Karpas-422 (cell line): ENCODE measurements around the gene PCDH9. TPM values are rescaled to one million over a fixed set of nuclear protein-coding genes. Genes with fewer than 3 reads are reported as not detected.
"Not testable (repeated sequence)": the region's sequence is repeated elsewhere in the genome, so short reads cannot be mapped to it uniquely, and the experiment has no call there.

ENCODE experiments used
- DNase-seq: peaks from one replicate; pipeline ENCODE4 v3.0.0-alpha.2; 2015
- H2AFZ ChIP-seq: fragments of 200-600 bp; sonication (generic); 2 replicates; pipeline ENCODE4 v1.6.1; 2014; ENCODE audit warnings: antibody characterized with exemption, low read length, mixed read lengths
- H3K27ac ChIP-seq: fragments of 200-600 bp; sonication (generic); 2 replicates; pipeline ENCODE4 v1.5.1; 2014; ENCODE audit warnings: mild to moderate bottlenecking, low read length, moderate library complexity
- H3K27me3 ChIP-seq: fragments of 200-600 bp; sonication (generic); 2 replicates; pipeline ENCODE4 v1.6.1; 2014; ENCODE audit warnings: low read length, mixed read lengths
- H3K36me3 ChIP-seq: fragments of 200-600 bp; sonication (generic); 2 replicates; pipeline ENCODE4 v1.6.1; 2014; ENCODE audit warnings: low read length, mixed read lengths; ENCODE audit not compliant: insufficient read depth
- H3K4me1 ChIP-seq: fragments of 200-600 bp; sonication (generic); 2 replicates; pipeline ENCODE4 v1.6.1; 2014; ENCODE audit warnings: mild to moderate bottlenecking, low read length, mixed read lengths
- H3K4me2 ChIP-seq: fragments of 200-600 bp; sonication (generic); 2 replicates; pipeline ENCODE4 v1.6.1; 2014; ENCODE audit warnings: low read length, low read depth, mild to moderate bottlenecking; ENCODE audit not compliant: poor library complexity, severe bottlenecking
- H3K4me3 ChIP-seq: fragments of 200-600 bp; sonication (generic); 2 replicates; pipeline ENCODE4 v1.5.1; 2014; ENCODE audit warnings: mild to moderate bottlenecking, antibody characterized with exemption, low read length, mixed read lengths
- H3K79me2 ChIP-seq: fragments of 200-600 bp; sonication (generic); 2 replicates; pipeline ENCODE4 v1.6.1; 2014; ENCODE audit warnings: mild to moderate bottlenecking, low read length, mixed read lengths
- H3K9ac ChIP-seq: fragments of 200-600 bp; sonication (generic); 2 replicates; pipeline ENCODE4 v1.6.0; 2014; ENCODE audit warnings: low read length
- H3K9me2 ChIP-seq: fragments of 200-600 bp; sonication (generic), shearing (Covaris generic); replicated peaks from 2 replicates; pipeline ENCODE4 v1.6.0; 2014; ENCODE audit warnings: mild to moderate bottlenecking, low read length, moderate library complexity; ENCODE audit not compliant: insufficient read depth
- H3K9me3 ChIP-seq: fragments of 300-700, 200-600 bp; sonication (generic); 2 replicates; pipeline ENCODE4 v1.6.1; 2014; ENCODE audit warnings: low read length, mixed read lengths
- H4K20me1 ChIP-seq: fragments of 200-600 bp; sonication (generic); 2 replicates; pipeline ENCODE4 v1.6.1; 2014; ENCODE audit warnings: mild to moderate bottlenecking, antibody characterized with exemption, low read length, low read depth; ENCODE audit not compliant: insufficient read depth
- small RNA-seq: library from RNA; depleted of rRNA; stranded (forward); fragments of <200 nt; gene quantifications from one replicate; pipeline ENCODE3, GENCODE V24; 2014
- total RNA-seq: library from RNA; depleted of rRNA; stranded (reverse); fragments of >200 nt; shearing (Covaris generic); gene quantifications from 2 replicates; pipeline ENCODE4 v1.2.3, GENCODE V29; 2014; ENCODE audit warnings: low replicate concordance

Gene PCDH9
- total RNA-seq, 1 experiment from 2014 or later = 5.8 TPM

GRCh38 chr13:66259426-66259825 lies 970.7 kb downstream of the PCDH9 start:
- not testable (repeated sequence) for H3K4me3 ChIP-seq

More at GRCh38 chr13:66259426-66259825, 970.7 kb downstream of the PCDH9 start:
- H3K4me2 ChIP-seq, H3K9me2 ChIP-seq, DNase-seq, H4K20me1 ChIP-seq, H2AFZ ChIP-seq, H3K27ac ChIP-seq, H3K36me3 ChIP-seq, H3K79me2 ChIP-seq, H3K27me3 ChIP-seq, H3K9ac ChIP-seq, H3K9me3 ChIP-seq, H3K4me1 ChIP-seq: not testable (repeated sequence)

Small RNAs within 50 kb of the gene (small RNA-seq; reads per million reads assigned to genes)
- gene RNU7-87P = not detected
